Measurements from ENCODE around the gene FNDC10.

FNDC10 gene

GRCh38 chr1:1550087-1550486, 49.8 kb downstream of the FNDC10 start:
- H4K20me1 ChIP-seq (ENCODE audit: insufficient read depth, low read length), result no peaks in the 10 kb centered on the region
- no peak overlapping the region for H3K4me2 ChIP-seq (ENCODE audit: low read length)
- no peak overlapping the region for H2AFZ ChIP-seq (ENCODE audit: low read length)
- H3K79me2 ChIP-seq (ENCODE audit: insufficient read depth, low read length), result no peaks in the 10 kb centered on the region
- TF ChIP-seq EZH2 (IDR thresholded peaks at IDR 0.05; ENCODE audit: borderline replicate concordance, low read length) (no peak), CTCF (IDR thresholded peaks at IDR 0.05; ENCODE audit: low read length) (no peak)
- H3K9me2 ChIP-seq (ENCODE audit: low read depth, low read length), result no peaks in the 10 kb centered on the region
- H3K27me3 ChIP-seq (ENCODE audit: insufficient read depth, low read length), result no peaks in the 10 kb centered on the region
- no peaks in the 10 kb centered on the region for H3K9me3 ChIP-seq (ENCODE audit: low read length)
- no peak overlapping the region for H3K4me3 ChIP-seq (ENCODE audit: low read depth, low read length, poor library complexity, severe bottlenecking)
- no peaks in the 10 kb centered on the region; the same call in 1 of the 2 replicates for H3K36me3 ChIP-seq (ENCODE audit: insufficient read depth, low read length)
- H3K4me1 ChIP-seq (ENCODE audit: insufficient read depth, low read length, severe bottlenecking), result no peaks in the 10 kb centered on the region
- H3F3A ChIP-seq (ENCODE audit: insufficient read depth, low read length), result no peaks in the 10 kb centered on the region
- no peak overlapping the region for H3K9ac ChIP-seq (ENCODE audit: low read length)
- H3K27ac ChIP-seq (ENCODE audit: low read depth, low read length, poor library complexity, severe bottlenecking), result no peak overlapping the region

- no peaks in the 10 kb centered on the region for H3K27me3 ChIP-seq (ENCODE audit: insufficient read depth, low read length)
- TF ChIP-seq CTCF (IDR thresholded peaks at IDR 0.05; ENCODE audit: low read length) (no peak), EZH2 (IDR thresholded peaks at IDR 0.05; ENCODE audit: borderline replicate concordance, low read length) (no peak)
- no peaks in the 10 kb centered on the region for H3F3A ChIP-seq (ENCODE audit: insufficient read depth, low read length)
- no peak overlapping the region for H3K4me3 ChIP-seq (ENCODE audit: low read depth, low read length, poor library complexity, severe bottlenecking)
- H3K27ac ChIP-seq (ENCODE audit: low read depth, low read length, poor library complexity, severe bottlenecking), result no peak overlapping the region
- no peaks in the 10 kb centered on the region for H4K20me1 ChIP-seq (ENCODE audit: insufficient read depth, low read length)
- peaks cover 2% of the 10 kb centered on the region; the same call in 1 of the 2 replicates for H3K36me3 ChIP-seq (ENCODE audit: insufficient read depth, low read length)
- no peaks in the 10 kb centered on the region for H3K9me3 ChIP-seq (ENCODE audit: low read length)
- H2AFZ ChIP-seq (ENCODE audit: low read length), result no peak overlapping the region
- H3K4me1 ChIP-seq (ENCODE audit: insufficient read depth, low read length, severe bottlenecking), result no peaks in the 10 kb centered on the region
- no peaks in the 10 kb centered on the region for H3K9me2 ChIP-seq (ENCODE audit: low read depth, low read length)
- no peak overlapping the region for H3K4me2 ChIP-seq (ENCODE audit: low read length)
- no peaks in the 10 kb centered on the region for H3K79me2 ChIP-seq (ENCODE audit: insufficient read depth, low read length)
- H3K9ac ChIP-seq (ENCODE audit: low read length), result no peak overlapping the region
Measured at GRCh38 chr1:1548591-1548990, 51.3 kb downstream of the FNDC10 start.

Data from OCI-LY1 (cell line).